ENCODE data around the gene H1-8.

- TF ChIP-seq CTCF (IDR thresholded peaks at IDR 0.05; ENCODE audit: poor library complexity) (no peak), EZH2phosphoT487 (IDR thresholded peaks at IDR 0.05; ENCODE audit: low read depth, severe bottlenecking, unreplicated experiment) (no peak)
Observed at GRCh38 chr3:129599607-129600006, 56.6 kb downstream of the H1-8 start.

Measured in hepatocyte (in vitro differentiated cells).